Stimulated activated naive CD4-positive, alpha-beta T cell treated with Interleukin-2 at 50 U/mL for 16 hours (primary cell): Measurements from ENCODE around the gene AQR.

Experiments used
- DNase-seq: peaks from one replicate; lab custom pipeline; 2025; lab: John Stamatoyannopoulos, UW

The AQR gene

DNA sequence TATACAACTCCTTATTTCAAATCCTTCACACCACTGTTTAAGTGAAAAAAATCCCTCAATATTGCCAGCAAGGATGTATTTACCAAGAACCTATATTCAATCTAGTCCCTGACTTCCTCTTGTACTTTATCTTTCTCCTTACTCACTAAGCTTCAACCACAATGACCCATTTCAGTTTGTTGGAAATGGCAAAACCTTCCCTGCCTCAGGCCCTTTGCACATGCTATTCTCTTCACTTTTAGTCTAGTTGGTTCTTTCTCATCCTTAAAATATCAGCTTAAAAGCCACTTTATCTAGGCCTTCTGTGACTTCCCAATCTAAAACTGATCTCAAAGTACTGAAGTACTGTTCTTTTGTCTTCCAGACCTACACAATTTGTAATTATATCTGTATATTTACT, 92.9 kb downstream of the AQR start:
- no peak for DNase-seq

DNA sequence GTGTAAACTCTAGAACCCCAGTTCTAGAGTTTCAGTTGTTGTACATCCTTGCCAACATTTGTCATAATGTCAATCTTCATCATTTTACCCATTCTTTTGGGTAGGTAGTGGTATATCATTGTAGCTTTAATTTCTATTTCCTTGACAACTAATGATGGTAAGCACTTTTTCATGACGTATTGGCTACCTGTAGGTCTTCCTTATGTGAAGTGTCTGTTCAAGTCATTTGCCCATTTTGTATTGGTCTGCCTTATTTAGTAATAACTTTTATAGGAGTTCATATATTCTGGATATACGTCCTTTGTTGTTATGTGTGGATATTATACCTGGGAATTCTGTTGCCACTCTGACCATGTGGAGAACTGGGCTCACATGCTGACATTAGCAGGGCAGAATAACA, 100.4 kb downstream of the AQR start:
- DNase-seq, result no peak

DNA sequence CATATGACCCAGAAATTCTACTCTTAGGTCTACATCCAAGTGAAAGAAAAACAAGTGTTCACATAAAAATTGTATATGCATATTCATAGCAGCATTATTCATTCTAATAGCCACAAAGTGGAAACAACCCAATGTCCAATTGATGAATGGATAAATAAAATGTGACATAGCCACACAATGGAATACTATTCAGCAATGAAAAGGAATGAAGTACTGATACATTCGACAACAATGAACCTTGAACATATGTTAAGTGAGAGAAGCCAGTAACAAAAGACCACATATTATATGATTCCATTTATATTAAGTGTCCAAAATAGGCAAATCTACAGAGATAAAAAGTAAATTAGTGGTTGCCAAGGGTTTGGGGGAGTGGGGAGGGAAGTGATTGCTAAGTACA, 104.0 kb downstream of the AQR start:
- DNase-seq, result no peak

DNA sequence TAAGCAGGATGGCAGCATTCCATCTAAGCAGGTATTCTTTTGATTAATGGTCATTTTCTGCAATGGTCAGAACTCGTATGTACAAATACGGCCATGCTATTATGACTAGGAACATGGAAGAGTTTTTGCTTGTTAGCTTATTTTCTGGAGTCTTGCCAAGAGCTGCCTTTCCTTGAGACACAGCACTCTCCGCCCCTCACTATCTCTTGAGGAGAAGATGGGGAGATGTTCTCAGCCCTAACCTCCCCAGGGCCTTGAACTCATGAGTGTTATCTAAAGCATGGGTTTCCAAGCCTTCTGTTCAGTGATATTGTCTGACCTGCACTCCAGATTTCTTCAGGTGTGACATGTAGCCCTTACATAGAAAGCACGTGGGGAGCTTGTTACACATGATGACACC, 108.3 kb downstream of the AQR start:
- no peak for DNase-seq

DNA sequence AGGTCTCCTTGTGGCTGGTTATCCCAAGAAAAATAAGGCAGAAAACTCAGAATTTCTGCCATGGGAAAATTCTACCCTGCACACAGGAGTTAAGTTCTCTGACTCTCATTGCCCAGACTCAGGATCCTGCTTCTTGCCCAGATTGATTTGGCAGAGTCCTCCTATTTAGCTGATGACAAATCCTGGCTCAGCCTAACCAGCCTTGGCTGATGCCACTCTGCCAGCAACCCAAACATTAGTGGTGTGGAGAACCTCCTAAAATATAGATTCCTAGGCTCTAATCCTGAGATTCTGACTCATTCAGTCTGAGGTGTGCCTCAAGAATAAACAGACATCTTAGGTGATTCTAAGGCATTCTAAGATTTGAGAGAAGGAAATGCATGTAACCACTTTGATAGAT, 113.6 kb downstream of the AQR start:
- DNase-seq, result no peak

DNA sequence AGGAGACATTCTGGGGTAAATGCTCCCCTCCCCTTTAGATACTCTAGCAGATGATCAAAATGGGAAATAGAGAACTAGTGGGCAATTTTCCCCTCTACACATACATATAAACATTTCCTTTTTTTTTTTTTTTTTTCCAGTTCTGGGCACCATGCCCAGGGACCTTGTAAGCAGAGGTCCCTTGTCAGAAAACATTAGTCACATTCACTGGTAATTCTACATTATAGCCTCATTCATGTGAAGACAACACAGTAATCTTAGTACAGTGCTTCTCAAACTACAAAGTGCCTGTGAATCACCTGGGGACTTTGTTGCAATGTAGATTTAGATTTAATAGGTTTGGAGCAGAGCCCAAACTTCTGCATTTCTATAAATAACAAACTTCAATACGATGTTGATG, 114.1 kb downstream of the AQR start:
- no peak for DNase-seq

DNA sequence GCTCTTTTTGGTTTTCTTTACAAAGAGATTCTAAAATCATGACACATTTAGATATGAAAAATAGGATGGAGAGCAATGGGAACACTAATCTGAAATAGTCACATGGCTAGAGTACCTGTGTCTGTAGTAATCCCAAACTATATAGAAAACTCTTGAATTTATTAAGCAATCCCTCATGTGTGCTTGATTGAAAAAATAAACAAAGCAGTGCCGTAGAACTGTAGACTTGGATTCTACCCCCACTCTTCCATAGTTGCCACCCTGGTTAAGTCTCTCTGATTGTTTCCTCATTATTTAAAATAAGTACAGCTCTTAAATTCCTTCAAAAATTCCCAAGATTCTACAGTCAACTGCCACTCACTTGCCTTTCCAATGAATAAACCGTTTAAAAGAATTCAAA, 115.3 kb downstream of the AQR start:
- DNase-seq, result no peak

DNA sequence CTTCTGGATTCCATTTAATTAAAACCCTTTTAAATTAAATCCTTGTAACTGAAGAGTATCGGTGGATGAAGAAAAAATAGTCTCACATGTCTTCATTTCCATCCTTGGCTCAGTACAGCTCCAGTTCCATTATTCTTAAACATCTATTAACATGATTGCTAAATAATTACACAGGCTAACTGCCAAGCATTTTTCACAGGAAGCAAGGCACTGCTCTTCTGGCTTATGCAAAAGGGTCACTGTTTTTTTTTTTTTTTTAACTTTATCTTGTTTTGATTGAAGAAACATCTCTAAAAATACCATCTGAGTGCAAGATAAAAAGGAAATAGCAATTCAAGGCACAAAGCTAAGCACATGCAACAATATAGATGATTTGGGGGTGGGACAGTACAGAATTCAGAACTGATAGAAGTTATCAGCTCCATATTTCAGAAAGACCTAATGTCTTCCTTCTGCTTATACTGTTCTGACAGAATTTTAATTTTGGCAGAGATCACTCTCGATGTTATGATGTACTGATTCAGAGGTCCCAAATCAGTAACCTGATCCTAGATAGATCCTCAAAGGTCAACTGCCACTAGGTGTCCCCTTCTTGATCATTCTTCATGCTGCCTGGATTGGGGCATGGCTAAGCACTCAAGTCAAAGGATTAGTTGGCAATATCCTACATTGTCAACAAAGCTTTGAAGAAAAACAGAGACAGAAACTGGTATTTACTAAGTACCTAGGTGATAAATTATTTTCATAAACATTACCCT, 116.4 kb downstream of the AQR start:
- no peak for DNase-seq

DNA sequence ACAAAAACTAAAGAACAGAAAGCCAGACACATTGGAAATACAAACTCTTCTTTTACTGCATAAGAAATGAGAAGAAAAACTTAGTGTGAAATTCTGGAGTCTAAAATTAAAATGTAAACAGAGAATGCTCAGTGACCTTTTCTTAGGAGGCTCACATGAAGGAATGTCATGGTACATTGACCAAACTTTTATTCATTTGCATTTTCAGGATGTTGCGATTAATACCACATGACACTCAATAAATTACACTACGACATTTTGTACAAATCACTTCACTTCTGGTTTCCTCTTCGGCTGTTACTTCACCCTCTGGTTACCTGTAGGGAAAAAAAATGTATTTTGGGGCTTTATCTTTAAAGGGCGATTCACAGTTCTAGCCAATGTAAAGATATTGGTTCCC, 117.8 kb downstream of the AQR start:
- no peak for DNase-seq

DNA sequence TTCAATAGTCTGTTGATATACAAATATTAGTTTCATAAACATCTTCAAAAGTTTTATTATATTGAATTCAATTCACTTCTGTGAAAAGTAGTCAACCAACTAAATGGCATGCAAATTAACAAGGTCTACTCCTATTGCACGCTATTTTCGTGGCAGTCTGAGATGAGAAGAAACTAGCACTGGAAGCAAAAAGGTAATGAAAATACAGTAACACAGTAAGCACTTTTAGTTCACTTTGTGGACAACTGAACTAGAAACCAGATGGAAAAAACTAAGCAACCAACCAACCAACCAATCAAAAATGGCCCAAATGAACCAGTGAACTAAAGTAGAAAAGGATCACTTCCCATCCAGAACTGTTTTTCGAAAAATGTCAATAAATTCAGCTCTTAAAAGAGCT, 118.5 kb downstream of the AQR start:
- DNase-seq, result no peak

DNA sequence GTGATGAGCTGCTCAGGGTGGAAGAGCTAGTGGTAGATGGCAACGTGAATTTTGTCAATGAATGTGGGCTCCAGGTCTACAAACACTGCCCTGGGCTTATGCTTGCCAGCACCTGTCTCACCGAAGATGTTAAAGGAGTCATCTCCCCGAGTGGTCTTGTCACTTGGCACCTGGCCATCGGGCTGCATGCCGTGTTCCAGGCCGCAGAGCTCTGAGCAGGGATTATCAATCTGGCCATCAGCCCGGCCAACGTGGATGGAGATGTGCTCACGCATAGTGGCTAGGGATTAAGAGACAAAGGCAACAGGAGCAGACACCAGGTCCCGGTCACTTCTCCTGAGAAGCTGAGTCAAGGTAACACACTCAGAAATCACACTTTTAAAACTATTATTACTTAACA, 119.4 kb downstream of the AQR start:
- no peak for DNase-seq

DNA sequence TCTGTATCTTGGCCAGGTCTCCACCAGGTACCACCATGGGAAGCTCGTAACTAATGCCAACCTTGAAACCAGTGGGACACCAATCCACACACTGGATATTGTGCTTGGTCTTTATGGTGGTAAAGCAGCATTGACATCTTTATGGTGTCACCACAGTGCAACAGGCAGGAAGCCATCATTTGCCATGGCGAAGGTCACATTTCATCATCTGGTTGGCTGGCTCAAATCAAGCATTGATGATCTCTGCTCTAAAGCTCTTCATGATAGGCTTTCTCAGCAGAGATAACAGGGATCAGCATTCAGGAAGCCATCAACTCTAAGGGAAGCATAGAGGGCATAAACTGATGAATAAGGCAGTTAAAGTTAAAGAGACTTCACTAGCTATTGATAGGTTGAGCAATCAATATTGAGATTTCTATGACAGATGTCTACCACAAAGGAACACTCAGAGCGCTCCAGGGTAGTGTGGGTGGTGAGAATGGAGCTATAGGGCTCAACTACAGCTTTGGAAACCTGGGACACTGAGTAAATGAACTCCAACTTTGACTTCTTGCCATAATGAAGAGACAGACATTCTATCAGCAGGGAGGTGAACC, 120.1 kb downstream of the AQR start:
- no peak for DNase-seq

DNA sequence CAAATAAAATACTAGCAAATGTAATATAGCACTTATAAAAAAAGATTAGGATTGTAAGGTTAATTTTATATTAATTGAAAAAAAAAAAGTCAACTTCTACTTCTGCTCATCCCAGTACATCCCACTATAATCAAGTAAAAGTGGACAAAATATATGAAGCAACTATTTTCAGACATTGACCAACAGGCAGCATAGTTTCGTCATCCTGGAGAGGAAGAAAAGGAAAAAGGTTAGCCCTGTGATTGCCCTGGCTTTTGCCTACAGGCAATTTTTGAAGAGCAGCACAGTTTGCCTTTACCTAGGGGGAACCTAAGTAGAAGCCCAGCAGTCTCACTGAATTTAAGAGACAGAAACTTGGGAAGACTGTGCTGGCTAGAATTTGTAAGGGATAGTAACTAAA, 121.9 kb downstream of the AQR start:
- no peak for DNase-seq

DNA sequence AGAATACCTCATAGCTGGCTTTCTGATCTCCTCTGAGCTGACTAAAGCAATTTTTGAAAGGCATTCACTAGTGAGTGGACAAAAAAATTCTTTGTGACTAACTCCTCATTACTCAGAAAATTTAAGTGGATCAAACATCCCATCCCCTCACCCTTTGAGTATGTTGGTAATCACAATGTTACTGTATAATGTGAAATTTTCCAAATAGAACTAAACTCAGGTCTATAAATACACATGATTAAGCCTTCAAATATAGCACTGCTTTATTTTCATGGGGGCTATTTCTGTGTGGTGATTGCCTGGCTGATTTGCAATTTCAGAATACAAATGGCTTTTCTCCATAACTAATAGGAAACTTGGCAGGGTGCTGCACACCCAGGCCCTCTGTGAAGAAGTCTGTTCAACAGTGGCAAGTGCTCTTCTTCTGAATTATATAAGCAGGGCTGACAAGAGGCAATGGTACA, 128.2 kb downstream of the AQR start:
- no peak for DNase-seq

DNA sequence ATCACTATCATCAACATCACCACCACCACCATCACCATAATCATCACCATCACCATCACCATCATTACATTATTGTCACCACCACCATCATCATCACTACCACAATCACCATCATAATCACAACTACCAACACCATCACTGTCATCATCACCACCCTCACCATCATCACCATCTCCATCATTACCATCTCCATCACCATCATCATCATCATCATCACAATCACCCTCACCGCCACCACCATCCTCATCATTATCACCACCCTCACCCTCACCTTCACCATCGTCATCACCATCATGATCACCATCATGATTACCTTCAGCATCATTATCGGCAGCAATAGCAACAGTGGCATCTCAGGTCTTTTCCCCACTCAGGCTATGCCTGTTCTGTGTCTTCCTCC, 131.3 kb downstream of the AQR start:
- no peak for DNase-seq

DNA sequence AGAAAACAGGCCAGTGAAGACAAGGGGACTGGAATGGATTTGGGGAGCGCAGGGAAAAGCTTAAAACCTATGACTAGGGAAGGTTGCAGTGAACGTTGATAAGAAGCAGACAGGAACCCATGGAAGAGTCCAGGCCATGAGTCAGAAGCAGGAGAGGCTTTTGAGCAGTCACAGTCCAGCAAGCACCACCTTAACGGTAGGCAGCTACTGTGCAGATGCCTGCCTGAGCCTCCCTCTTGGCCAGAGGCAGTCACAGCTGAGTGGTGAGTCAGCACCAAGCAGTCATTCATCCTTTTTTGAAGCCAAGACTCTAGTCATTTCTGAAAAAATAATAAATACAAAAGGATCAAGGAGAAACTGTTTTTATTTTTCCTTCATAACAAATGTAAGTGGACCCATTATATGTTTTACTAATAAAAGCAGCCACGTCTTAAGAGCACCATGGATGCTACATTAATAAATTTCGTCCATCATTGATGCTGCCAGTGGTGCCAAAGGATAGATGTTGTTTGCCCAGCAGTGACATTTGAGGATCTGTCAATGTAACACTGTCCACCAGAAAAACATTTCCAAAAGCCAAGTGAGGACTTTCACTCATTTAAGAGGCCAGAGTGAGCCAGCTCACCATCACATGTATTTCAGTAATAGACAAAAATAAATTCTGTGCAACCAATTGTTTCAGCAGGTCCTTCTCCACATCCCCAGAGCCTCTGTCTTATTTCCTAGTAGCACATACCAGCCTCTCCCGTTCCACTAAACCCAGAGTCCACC, 132.1 kb downstream of the AQR start:
- no peak for DNase-seq

DNA sequence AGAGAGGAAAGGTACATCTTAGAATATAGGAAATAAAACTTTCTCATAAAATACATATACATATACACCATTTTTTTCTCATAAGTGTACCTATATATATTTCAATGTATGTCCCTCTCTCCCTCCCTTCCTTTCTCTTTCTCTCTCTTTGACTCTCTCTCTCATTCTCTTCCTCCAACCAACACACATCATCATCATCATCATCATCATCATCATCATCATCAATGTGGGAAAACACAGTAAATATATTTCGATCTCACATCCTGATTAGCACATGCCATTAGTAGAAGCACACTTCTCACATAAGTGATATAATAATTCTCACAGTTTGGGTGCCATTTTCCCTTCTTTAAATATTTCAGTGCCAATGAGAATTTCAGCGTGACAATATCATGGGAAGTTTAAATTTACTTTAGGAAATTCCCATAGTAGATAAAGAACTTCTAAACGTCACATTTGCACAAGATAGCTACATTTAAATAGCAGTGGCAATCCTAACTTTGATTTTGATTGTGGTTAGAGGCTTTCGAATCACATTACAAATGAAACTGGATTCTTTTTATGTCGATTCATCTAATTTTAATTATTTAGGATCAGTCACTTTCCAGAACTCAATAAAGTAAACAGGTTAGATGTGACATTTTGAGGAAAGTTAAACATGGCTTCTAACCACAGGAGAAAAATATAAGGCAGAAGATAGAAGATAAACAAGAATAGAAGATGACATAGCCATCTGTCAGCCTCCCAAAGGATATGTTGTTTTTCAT, 141.2 kb downstream of the AQR start:
- no peak for DNase-seq

DNA sequence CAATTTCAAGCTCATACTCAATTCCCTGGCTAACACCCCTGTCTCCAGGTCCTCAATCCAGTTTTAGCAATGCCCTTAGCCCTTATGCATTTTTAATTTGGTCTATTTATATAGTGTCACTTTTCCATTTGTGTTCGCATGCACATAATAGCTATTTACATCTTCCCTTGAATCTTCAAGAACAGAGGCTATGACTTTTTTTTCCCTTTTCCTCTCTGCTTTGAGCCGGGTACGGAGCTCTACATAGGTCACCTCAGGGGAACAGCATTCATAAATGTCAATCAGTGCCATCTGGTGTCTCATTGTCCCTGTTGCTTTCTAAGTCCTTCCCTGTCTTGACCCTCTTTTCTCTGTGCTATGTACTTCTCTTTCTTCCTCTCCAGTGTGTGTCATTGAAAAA, 147.7 kb downstream of the AQR start:
- no peak for DNase-seq

DNA sequence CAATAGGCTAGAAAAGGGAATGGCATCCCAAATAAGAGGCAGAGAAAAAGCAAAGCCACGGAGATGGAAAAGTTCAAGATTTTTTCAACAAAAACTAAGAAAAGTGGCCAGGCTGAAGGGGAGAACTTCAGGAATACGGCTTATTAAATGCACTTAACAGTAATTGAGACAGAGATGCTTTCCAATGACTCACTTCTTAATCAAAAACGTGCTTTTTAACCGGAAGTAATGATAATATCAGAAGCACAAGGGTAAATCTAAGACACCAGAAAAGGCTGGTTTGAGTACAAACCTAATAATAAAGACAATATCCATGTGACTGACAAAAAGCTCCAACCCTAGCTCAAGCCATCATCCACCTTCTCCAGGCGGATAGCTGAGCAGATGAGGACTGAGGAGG, 149.4 kb downstream of the AQR start:
- DNase-seq, result no peak

DNA sequence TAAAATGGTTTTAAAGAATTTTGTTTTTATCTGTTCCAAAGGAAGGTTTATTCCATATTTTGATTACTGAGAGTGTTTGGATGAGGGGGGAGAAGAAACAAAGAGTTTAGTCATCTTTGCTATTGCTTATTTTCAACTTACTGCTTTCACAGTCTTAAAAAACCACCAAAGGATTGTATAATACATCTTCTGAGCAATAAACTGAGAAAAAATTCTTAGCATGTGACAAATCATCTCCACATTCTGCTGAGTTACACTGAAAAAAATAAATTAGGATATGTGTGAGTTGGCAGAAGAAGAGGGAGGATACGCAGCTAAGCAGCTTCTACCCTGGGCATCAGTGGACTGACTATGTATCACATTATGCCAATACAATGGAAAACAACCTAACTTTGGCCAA, 151.0 kb downstream of the AQR start:
- no peak for DNase-seq

DNA sequence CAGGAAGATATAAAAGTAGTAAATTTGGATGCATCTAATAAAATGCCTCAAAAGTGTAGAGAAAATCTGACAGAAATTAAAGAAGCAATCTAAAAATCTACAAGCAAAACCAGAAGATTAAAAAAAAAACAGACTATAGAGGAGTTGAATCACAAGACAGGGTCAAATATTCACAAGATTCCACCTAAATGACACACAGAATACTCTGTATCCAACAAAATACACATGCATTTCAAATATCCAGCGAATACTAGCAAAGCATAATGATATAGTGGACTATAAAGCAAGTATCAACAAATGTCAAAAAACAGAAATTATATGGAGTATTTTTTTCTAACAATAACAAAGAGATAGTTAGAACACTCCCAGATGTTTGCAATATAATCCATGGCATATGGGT, 153.7 kb downstream of the AQR start:
- DNase-seq, result no peak

DNA sequence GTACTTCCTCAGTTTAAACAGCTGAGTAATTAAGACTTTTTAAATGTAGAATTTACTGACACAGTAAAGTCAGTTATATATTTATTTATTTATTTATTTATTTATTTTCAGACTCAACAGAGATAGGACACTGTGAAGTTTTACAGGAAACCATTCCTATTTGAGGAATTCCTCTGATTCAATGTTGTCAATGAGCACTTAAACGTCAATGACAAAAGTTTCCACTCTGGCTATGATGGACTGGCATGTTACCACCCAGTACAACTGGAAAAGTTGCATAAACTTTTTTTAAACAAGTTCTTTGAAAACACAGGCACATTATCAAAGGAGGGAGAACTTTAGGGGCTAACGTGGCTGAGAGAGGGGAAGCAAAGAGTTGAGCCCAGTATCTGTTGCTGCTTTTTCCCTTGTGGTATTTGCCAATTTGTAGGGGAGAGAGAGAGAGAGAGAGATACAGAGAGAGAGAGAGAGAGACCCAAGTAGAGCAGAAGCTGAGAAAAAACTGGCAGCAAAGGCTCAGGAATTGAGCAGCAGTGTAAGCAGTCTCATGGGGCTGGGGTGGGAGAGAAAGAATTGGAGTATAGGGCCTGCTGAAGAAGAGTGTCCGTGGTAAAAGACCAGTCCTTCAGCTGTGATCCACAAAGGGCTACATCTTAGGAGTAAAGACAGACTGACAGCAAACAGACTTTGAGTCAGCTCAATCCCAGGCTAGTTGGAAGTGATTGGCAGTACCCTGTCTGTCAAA, 155.9 kb downstream of the AQR start:
- DNase-seq, result no peak
